A673 (cell line): ENCODE measurements around the gene SGCD.

ENCODE experiments used
- CTCF ChIP-seq: fragments of 300-800, 200-600 bp; sonication (generic); conservative IDR thresholded peaks from 2 replicates; pipeline ENCODE4 v1.5.1; 2017; ENCODE audit warnings: low read depth, mild to moderate bottlenecking, antibody characterized with exemption, low read length, moderate library complexity, mixed read lengths
- EZH2 ChIP-seq: fragments of 200-600 bp; sonication (generic); IDR thresholded peaks from 2 replicates; pipeline ENCODE4 v1.6.1; 2017; ENCODE audit warnings: borderline replicate concordance, low read depth, mild to moderate bottlenecking, mixed read lengths, antibody characterized with exemption, low read length; ENCODE audit not compliant: poor library complexity, severe bottlenecking

- TF ChIP-seq CTCF (no peak), EZH2 (no peak)
Measured at GRCh38 chr5:156340893-156341292, 13.9 kb downstream of the SGCD start.
